Ecto neural progenitor cell (in vitro differentiated cells): ENCODE data around the gene WDR6.

Experiments used
- DNase-seq: peaks from one replicate; pipeline ENCODE4 v3.0.0-alpha.2; 2018; ENCODE audit warnings: low spot score

The WDR6 gene

GRCh38 chr3:49013738-49014660, 6.8 kb downstream of the WDR6 start:
- no peak for DNase-seq

- DNase-seq, result no peak
Measured at GRCh38 chr3:49015072-49015471, 7.9 kb downstream of the WDR6 start.

- no peak for DNase-seq
Measured at GRCh38 chr3:49015765-49016164, 8.6 kb downstream of the WDR6 start.

- DNase-seq, result no peak
Measured at GRCh38 chr3:49016414-49017228, 9.4 kb downstream of the WDR6 start.

- no peak for DNase-seq
Measured at GRCh38 chr3:49017229-49017970, 10.2 kb downstream of the WDR6 start.

- DNase-seq, result peak; percentile 80
Measured at GRCh38 chr3:49017971-49018706, 10.9 kb downstream of the WDR6 start, which contains the start of gene DALRD3. Gene DALRD3, minus strand, starts transcription at chr3:49018580. Its CDS starts 16 bp downstream, at chr3:49018564.

GRCh38 chr3:49018707-49019006, 11.5 kb downstream of the WDR6 start:
- no peak for DNase-seq

- DNase-seq, result peak; percentile 42
Measured at GRCh38 chr3:49019941-49020329, 12.7 kb downstream of the WDR6 start.

GRCh38 chr3:49020330-49021212, 13.4 kb downstream of the WDR6 start:
- peak; percentile 69 for DNase-seq

GRCh38 chr3:49021213-49021812, 14.1 kb downstream of the WDR6 start:
- DNase-seq, result peak; percentile 98

GRCh38 chr3:49021813-49022687, 14.9 kb downstream of the WDR6 start, which contains the start of gene NDUFAF3:
Gene NDUFAF3, plus strand, starts transcription at chr3:49022121. Its CDS starts 24 bp downstream, at chr3:49022145.
- peak; percentile 96 for DNase-seq

GRCh38 chr3:49022688-49023171, 15.5 kb downstream of the WDR6 start:
- peak; percentile 46 for DNase-seq

GRCh38 chr3:49023775-49024174, 16.6 kb downstream of the WDR6 start:
- no peak for DNase-seq

GRCh38 chr3:49024449-49024848, 17.3 kb downstream of the WDR6 start:
- no peak for DNase-seq

- no peak for DNase-seq
Measured at GRCh38 chr3:49025005-49025792, 18.0 kb downstream of the WDR6 start.

- no peak for DNase-seq
Measured at GRCh38 chr3:49025793-49026520, 18.8 kb downstream of the WDR6 start.

- no peak for DNase-seq
Measured at GRCh38 chr3:49026536-49026935, 19.3 kb downstream of the WDR6 start.
